GM12892 (cell line): ENCODE data around the gene RALY.

Experiments used
- POLR2A ChIP-seq: IDR thresholded peaks from 2 replicates; pipeline ENCODE4 v1.6.1; 2011; ENCODE audit warnings: low read depth, low read length, control low read depth
- POLR2AphosphoS5 ChIP-seq: IDR thresholded peaks from 2 replicates; pipeline ENCODE4 v1.6.1; 2011; ENCODE audit warnings: low read depth, low read length, control low read depth

DNA sequence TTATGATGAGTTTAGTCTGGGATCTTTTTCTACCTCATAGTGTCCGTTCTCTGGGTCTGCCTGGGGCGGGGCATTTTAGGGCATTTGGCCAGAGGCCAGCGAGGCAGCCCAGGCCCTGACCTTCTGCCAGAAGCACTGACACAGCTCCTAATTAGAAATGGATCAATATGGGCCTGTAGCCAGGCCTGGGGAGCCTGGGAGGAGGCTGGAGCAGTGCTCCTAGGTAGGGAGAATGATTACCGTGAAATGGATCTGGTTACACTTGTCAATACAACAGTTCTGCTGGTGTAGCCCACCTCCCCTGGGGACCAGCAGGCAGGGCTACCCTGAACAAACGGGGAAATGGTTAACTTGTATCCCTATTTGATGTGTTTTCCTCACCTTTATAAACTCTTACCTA is 23.0 kb downstream of the RALY start:
- TF ChIP-seq POLR2AphosphoS5, result no peak
- no peak for TF ChIP-seq POLR2A
